AG04450 (cell line): ENCODE measurements around the gene TAB3. TPM values are rescaled to one million over a fixed set of nuclear protein-coding genes. Genes with fewer than 3 reads are reported as not detected.

Experiments
- CTCF ChIA-PET: fragments of 300-600, 350-600 bp; formaldehyde crosslinking; extraction: SDS; loops from one replicate; lab custom pipeline; 2022; ENCODE audit warnings: antibody characterized with exemption, inconsistent platforms; lab: Charles Lee
- POLR2A ChIA-PET: fragments of 350-600 bp; formaldehyde crosslinking; extraction: SDS; loops from one replicate; lab custom pipeline; 2021; ENCODE audit warnings: antibody characterized with exemption, inconsistent platforms; lab: Yijun Ruan, JAX
- DNase-seq: peaks from one replicate; pipeline ENCODE4 v3.0.0-alpha.2; 2011; ENCODE audit warnings: low read depth, low spot score
- H3K27ac ChIP-seq: one replicate; pipeline ENCODE4 v1.5.1; 2012; ENCODE audit warnings: low read depth, low read length, control low read depth
- H3K27me3 ChIP-seq: one replicate; pipeline ENCODE4 v1.6.0; 2012; ENCODE audit warnings: low read length; ENCODE audit not compliant: control insufficient read depth, insufficient read depth
- H3K4me3 ChIP-seq: 2 replicates; pipeline ENCODE4 v1.5.1; 2011; ENCODE audit warnings: mild to moderate bottlenecking, low read depth, low read length, control low read depth
- H3K9me3 ChIP-seq: 2 replicates; pipeline ENCODE4 v1.5.1; 2012; ENCODE audit warnings: low read length; ENCODE audit not compliant: control insufficient read depth, insufficient read depth
- CTCF ChIP-seq: IDR thresholded peaks from 2 replicates; pipeline ENCODE4 v1.5.1; 2011; ENCODE audit warnings: low read depth, low read length, control low read depth, inconsistent platforms
- polyA plus RNA-seq: library from polyadenylated mRNA; depleted of rRNA; stranded (reverse); fragments of >200 nt; gene quantifications from 2 replicates; pipeline ENCODE4 v1.2.3, GENCODE V29; 2011

TAB3 gene
- polyA plus RNA-seq, 1 experiment = 14.9 TPM

- H3K4me3 ChIP-seq = no peak overlapping the region
- H3K9me3 ChIP-seq = no peaks in the 10 kb centered on the region
- ChIA-PET CTCF (no interaction called here), POLR2A (no interaction called here)
- H3K27ac ChIP-seq = no peak overlapping the region
- DNase-seq = no peak
- no peak for TF ChIP-seq CTCF
- H3K27me3 ChIP-seq = no peaks in the 10 kb centered on the region
These were observed 21.2 kb upstream of the TAB3 start for GRCh38 chrX:30910124-30910860.

GRCh38 chrX:30906726-30907125 lies 17.7 kb upstream of the TAB3 start:
- Histone ChIP-seq H3K27me3 (no peaks in the 10 kb centered on the region), H3K4me3 (no peak overlapping the region), H3K27ac (no peak overlapping the region), H3K9me3 (no peaks in the 10 kb centered on the region)
- ChIA-PET CTCF (no interaction called here), POLR2A (no interaction called here)
- no peak for TF ChIP-seq CTCF
- no peak for DNase-seq

GRCh38 chrX:30905321-30905720 lies 16.3 kb upstream of the TAB3 start:
- Histone ChIP-seq H3K27ac (no peak overlapping the region), H3K9me3 (no peaks in the 10 kb centered on the region), H3K27me3 (no peaks in the 10 kb centered on the region), H3K4me3 (no peak overlapping the region)
- DNase-seq = no peak
- no peak for TF ChIP-seq CTCF
- ChIA-PET POLR2A (interaction anchor here (1.4 kb wide), 1 partner anchor 16 kb away, joined by 3 read pairs; the partner anchor contains the start of gene TAB3), CTCF (no interaction called here)

- Histone ChIP-seq H3K9me3 (no peaks in the 10 kb centered on the region), H3K27ac (no peak overlapping the region), H3K27me3 (no peaks in the 10 kb centered on the region), H3K4me3 (no peak overlapping the region)
- ChIA-PET CTCF (interaction anchor here (1.5 kb wide), 1 partner anchor 756 kb away, joined by 3 read pairs; no protein-coding TSS in a partner anchor), POLR2A (interaction anchor here (1.4 kb wide), 1 partner anchor 15 kb away, joined by 3 read pairs; the partner anchor contains the start of gene TAB3)
- TF ChIP-seq CTCF = no peak
- DNase-seq = no peak
These were observed 15.6 kb upstream of the TAB3 start for GRCh38 chrX:30904632-30905031.

GRCh38 chrX:30904186-30904585 lies 15.1 kb upstream of the TAB3 start:
- ChIA-PET CTCF (interaction anchor here (1.5 kb wide), 1 partner anchor 756 kb away, joined by 3 read pairs; no protein-coding TSS in a partner anchor), POLR2A (interaction anchor here (1.4 kb wide), 1 partner anchor 15 kb away, joined by 3 read pairs; the partner anchor contains the start of gene TAB3)
- no peak overlapping the region for H3K4me3 ChIP-seq
- H3K9me3 ChIP-seq = no peaks in the 10 kb centered on the region
- DNase-seq = no peak
- no peaks in the 10 kb centered on the region for H3K27me3 ChIP-seq
- no peak overlapping the region for H3K27ac ChIP-seq
- TF ChIP-seq CTCF = no peak
